Neural cell (in vitro differentiated cells): ENCODE measurements around the gene CLCNKB.

Experiments
- CTCF ChIP-seq: fragments of 450-650 bp; IDR thresholded peaks from 2 replicates; pipeline ENCODE4 v1.5.1; 2014; ENCODE audit warnings: antibody characterized with exemption, mild to moderate bottlenecking, moderate library complexity; ENCODE audit not compliant: poor library complexity, severe bottlenecking
- EP300 ChIP-seq: fragments of 450-650 bp; conservative IDR thresholded peaks from 2 replicates; pipeline ENCODE4 v1.6.1; 2014; ENCODE audit warnings: antibody characterized with exemption, mild to moderate bottlenecking, moderate library complexity; ENCODE audit not compliant: poor library complexity, severe bottlenecking
- EZH2 ChIP-seq: fragments of 200-600, 300-800 bp; shearing (Covaris generic), sonication (generic); IDR thresholded peaks from 2 replicates; pipeline ENCODE4 v1.6.1; 2014; ENCODE audit warnings: antibody characterized with exemption, low read length, borderline replicate concordance, mild to moderate bottlenecking; ENCODE audit not compliant: insufficient read depth, poor library complexity, severe bottlenecking
- MXI1 ChIP-seq: fragments of 450-650 bp; conservative IDR thresholded peaks from 2 replicates; pipeline ENCODE4 v1.6.1; 2014; ENCODE audit warnings: antibody characterized with exemption, mild to moderate bottlenecking; ENCODE audit not compliant: poor library complexity, severe bottlenecking
- POLR2AphosphoS5 ChIP-seq: IDR thresholded peaks from 2 replicates; pipeline ENCODE4 v1.6.1; 2012
- RAD21 ChIP-seq: fragments of 450-650 bp; conservative IDR thresholded peaks from 2 replicates; pipeline ENCODE4 v1.6.1; 2014; ENCODE audit warnings: antibody characterized with exemption, mild to moderate bottlenecking, moderate library complexity
- TAF1 ChIP-seq: IDR thresholded peaks from 2 replicates; pipeline ENCODE4 v1.6.1; 2012; ENCODE audit warnings: low read depth
- TF ChIP-seq, protein P1 (sequence below): IDR thresholded peaks from 2 replicates; pipeline ENCODE4 v1.6.1; 2012; ENCODE audit warnings: borderline replicate concordance

DNA sequence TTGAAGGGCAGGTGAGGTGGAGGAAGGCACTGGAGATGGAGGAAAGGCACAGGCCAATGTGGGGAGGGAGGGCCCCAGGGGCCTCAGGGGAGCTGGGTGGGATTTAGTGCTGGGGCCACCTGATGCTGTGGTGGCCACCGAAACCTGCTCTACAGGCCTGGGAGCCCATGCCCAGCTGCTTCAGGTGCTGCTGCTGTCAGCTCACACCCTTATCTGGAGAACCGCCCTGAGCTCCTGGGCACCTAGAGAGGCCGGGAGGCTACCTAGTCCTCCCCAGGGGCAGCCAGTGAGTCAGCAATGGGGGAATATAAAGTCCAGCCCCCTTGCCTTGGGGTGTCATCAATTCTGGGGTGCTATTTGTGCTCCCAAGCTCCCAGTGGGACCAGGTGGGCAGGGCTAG, 17.7 kb downstream of the CLCNKB start:
- TF ChIP-seq CTCF (no peak), EP300 (no peak), RAD21 (no peak), TAF1 (no peak), POLR2AphosphoS5 (no peak), MXI1 (no peak), EZH2 (no peak)
- TF ChIP-seq, protein P1, sequence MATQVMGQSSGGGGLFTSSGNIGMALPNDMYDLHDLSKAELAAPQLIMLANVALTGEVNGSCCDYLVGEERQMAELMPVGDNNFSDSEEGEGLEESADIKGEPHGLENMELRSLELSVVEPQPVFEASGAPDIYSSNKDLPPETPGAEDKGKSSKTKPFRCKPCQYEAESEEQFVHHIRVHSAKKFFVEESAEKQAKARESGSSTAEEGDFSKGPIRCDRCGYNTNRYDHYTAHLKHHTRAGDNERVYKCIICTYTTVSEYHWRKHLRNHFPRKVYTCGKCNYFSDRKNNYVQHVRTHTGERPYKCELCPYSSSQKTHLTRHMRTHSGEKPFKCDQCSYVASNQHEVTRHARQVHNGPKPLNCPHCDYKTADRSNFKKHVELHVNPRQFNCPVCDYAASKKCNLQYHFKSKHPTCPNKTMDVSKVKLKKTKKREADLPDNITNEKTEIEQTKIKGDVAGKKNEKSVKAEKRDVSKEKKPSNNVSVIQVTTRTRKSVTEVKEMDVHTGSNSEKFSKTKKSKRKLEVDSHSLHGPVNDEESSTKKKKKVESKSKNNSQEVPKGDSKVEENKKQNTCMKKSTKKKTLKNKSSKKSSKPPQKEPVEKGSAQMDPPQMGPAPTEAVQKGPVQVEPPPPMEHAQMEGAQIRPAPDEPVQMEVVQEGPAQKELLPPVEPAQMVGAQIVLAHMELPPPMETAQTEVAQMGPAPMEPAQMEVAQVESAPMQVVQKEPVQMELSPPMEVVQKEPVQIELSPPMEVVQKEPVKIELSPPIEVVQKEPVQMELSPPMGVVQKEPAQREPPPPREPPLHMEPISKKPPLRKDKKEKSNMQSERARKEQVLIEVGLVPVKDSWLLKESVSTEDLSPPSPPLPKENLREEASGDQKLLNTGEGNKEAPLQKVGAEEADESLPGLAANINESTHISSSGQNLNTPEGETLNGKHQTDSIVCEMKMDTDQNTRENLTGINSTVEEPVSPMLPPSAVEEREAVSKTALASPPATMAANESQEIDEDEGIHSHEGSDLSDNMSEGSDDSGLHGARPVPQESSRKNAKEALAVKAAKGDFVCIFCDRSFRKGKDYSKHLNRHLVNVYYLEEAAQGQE = no peak
